NCI-H1694 treated with DMSO at 0.1 percent for 48 hours (cell line): ENCODE data around the gene BCL7A.

Experiments used
- DNase-seq: peaks from one replicate; lab custom pipeline; 2025; lab: John Stamatoyannopoulos, UW

BCL7A gene

DNA sequence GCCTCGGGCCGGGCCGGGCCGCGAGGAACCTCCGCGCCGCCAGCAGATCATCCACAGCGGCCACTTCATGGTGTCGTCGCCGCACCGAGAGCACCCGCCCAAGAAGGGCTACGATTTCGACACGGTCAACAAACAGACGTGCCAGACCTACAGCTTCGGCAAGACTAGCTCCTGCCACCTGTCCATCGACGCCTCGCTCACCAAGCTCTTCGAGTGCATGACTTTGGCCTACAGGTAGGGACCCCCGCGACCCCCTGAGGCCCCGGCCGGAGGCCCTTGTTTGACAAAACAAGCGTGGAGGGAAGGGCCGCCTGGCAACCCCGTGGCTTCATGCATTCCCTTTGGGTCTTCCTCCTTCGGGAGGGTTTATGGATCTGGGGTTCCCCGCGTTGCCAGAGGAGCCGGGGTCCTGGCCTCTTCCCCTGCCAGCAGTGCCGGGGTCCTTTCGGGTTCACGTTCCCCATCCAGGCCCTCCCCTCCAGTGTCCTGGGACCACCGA is 57.4 kb downstream of the BCL7A start:
- no peak for DNase-seq

DNA sequence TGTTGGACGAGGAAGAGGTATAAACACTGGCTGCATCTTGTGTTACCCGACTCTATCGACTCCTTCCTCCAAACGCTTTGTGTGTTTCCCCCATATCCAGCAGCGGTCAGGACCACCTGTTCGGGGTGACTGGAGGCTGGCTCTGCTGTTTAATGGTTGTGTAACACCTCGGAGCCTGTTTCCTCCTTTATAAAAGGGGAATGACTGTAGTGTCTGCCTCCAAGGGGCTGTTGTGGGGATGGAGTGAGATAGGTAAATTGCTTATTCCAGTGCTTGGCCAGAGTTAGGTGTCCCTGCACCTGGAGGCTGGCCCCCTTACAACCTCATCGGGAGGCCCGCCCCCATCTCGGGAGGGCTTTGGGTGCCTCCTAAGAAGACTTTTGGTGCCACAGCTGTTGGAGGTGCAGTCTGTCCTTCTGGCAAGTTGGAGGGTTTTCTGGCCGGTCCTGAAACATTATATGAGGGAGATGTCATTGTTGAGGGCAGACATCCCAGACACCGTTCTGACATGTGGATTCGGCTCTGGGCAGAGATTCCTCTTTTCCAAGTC is 57.9 kb downstream of the BCL7A start:
- no peak for DNase-seq

DNA sequence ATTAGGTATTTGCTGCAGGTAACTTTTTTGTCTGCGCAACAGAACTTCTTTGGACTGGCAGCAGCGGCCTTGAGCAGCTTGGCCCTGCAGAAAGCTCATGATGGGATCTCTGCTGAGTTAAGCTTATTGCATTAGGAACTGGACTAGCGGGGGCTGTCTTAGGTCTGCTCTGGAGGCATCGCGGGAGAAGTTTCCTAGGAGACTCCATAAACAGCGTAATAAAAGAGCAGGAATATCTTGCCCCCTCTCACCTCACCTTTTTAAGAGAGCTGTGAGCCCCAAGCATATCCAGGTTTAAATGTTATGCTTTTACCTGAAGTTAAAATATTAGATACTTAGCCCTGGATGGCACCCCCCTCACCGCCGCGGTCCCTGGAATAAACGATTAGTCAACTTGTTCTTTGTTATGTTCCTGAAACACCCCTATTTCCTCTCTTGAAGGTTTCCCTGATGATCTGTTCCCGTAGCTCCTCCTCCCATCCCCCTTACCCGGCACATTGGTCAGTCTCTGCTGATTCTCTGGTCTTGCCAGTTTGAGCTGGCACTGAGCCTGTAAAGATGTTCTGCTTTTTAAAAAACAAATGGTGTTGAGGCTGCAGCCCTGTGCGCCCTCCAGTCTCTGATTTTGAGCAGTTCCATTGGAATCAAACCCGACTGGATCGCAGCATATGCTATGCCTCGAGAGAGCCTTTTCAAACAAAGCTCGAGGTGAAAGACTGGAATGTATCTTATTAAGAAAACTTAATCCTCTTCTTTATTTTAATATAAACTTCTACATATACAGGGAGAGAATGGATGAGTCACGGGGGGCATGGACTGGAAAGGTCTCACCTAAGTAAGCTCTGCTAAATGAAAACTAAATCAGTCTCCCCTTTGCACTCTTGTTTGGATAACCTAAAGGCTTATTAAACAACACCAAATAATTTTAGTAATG is 58.7 kb downstream of the BCL7A start:
- DNase-seq = no peak

- no peak for DNase-seq
Observed at GRCh38 chr12:122081083-122081696, 59.5 kb downstream of the BCL7A start.

- no peak for DNase-seq
Observed at GRCh38 chr12:122081697-122082221, 60.1 kb downstream of the BCL7A start.

DNA sequence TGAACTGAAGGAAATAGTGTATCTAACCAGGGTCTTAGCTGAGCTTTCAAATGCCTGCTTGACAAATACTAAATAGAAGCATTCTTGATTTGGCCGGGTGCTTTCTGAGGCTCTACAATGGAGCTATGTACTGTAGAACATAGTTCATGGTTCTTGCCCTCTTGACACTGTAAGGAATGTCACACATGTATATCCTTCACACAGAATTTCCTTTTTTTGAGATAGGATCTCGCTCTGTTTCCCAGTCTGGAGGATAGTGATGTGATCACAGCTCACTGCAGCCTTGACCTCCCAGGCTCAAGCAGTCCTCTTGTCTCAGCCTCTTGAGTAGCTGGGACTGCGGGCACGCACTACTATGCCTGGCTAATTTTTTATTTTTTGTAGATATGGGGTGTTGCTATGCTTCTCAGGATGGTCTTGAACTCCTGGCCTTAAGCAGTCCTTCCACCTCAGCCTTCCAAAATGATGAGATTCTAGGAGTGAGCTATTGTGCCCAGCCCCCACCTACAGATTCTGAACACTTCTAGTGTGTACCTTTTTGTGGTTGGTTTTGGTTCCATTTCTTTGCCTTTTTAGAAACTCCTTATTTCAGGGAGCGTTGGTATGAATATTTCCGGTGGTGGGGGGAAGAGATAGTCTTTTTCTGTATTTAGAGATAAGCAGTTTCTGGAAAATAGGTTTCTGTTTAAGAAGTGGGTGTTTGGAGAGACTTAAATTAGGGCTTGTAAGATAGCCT is 61.1 kb downstream of the BCL7A start:
- no peak for DNase-seq

DNA sequence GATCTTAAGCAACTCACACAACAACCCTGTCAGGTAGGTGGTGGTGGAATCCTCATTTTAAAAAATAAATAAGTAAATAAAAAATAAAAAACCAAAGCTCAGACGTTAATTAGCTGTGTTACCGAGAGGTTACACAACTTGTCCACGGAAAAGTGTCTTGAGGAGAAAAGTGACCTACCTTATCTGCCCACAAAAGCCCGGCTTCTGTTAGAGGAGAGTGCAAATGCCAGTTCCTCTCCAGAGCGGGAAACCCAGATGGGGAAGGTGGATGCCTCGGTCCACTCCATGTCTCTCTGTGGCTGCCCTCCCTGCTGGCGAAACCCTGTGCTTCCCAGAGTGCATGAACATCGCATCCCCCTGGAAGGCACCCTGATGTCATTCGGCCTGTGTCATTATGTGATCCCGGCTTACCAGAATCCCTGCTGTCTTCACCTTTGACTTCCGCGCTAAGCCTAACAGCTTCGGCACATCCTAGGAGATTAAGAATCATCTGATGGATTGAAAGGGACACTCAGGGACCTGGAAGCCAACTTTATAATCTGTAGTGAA is 63.2 kb downstream of the BCL7A start:
- DNase-seq = no peak

DNA sequence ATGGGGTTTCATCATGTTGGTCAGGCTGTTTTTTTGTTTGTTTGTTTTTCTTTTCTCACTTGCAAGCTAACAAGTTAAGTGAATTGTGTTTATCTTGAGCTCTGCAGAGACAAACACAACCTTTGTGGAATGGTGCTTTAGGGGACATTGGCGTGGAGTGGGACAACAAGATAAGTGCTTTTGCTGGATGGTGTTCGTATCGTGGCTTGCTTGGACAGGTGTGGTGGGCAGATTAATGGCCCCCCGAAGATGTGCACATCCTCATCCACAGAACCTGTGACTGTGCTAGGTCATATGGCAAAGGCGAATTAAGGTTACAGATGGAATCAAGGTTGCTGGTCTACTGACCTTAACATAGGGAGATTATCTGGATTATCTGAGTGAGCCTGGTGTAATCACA is 63.9 kb downstream of the BCL7A start:
- DNase-seq = no peak

DNA sequence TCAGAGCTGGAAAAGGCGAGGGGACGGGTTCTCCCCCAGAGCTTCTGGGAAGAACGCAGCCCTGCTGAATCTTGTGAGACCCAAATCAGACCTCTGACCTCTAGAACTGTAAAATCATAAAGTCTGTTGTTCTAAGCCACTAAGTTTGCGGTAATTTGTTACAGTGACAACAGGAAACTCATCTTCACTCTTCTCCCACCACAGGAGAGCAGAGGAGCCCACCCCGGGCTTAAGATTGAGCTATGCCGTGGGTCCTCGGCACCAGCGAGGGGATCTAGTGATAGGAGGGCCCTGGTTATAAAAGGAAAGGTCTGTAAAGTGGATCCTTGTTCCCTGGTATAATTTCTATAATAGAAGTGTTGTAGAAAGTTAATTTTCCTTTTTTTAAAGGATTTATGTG is 64.4 kb downstream of the BCL7A start:
- no peak for DNase-seq

- no peak for DNase-seq
Observed at GRCh38 chr12:122086641-122087285, 65.1 kb downstream of the BCL7A start.

GRCh38 chr12:122087431-122088178 is 65.9 kb downstream of the BCL7A start:
- DNase-seq = no peak

DNA sequence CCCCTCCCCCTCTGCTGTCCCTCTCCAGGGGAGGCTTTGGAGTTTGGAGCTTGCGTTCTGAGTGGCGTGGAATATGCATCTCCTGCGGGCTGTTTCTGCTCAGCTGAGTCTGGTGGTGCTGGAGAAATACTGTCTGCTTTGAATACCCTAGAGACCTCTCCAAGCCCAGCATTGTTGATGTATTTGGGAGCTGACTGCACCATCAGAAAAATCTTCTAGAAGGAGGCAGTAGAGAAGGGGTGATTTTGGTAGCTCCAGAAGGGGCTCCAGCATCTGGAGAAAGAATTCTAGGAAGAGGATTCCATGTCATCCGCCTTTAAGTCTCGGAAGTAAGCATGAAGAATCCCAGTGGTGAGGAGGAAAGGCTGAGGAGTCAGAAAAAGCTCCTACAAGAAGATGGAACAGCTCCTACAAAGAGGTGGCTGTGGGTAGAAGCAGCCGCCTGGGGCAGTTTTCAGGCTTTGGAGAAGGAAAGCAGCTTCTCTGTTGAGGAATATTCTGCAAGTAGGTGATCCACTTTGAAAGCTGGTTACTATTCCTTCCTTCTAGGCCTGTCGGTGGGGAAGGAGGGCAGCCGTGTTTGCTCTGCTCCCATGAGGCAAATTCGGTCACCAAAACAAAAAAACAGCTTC is 66.6 kb downstream of the BCL7A start:
- DNase-seq = no peak

DNA sequence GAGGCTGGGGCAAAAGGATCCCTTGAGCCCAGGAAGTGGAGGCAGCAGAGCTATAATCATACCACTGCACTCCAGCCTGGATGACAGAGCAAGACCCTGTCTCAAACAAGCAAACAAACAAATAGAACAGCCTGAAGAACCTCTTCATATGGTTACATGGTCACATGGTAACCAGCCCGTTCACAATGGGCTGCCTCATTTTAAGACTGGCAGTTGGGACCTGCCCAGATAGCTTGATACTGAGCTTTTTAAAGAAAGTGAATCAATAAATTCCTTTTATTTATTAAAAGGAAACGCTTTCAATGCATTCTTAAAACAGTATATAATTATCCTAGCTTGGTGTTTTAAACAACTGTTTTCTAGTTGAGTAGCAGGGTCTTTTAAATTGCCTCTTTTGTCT is 67.4 kb downstream of the BCL7A start:
- DNase-seq = no peak

DNA sequence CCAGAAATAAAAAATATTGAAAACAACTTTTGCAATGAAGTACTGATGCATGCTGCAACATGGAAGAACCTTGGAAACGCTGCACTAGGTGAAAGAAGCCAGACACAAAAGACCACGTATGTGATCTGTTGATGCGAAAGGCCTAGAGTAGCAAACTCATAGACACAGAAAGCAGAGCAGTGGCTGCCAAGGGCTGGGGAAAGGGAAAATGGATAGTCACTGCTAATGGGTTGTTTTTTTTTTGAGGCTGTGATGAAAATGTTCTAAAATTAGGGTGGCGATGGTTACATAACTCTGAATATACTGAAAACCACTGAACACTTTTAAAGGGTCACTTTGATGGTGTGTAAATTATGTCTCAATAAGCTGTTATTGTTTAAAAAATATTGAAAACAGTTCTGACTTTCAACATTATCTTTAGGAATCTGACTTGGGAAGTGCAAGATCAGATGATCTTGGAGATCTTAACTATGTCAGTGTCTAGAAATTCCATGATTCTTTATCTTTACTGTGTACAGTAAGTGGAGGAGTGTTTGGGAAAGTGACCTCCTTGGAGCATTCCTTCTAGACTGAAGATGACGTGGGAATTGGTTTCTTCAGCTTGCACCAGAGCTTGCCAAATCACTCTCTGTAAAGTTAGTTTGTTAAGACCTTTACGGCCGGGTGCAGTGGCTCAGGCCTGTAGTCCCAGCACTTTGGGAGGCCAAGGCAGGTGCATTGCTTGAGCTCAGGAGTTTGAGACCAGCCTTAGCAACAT is 69.3 kb downstream of the BCL7A start:
- DNase-seq = no peak

GRCh38 chr12:122093098-122093883 is 71.6 kb downstream of the BCL7A start:
- no peak for DNase-seq

- DNase-seq = no peak
Observed at GRCh38 chr12:122094137-122094734, 72.6 kb downstream of the BCL7A start.

DNA sequence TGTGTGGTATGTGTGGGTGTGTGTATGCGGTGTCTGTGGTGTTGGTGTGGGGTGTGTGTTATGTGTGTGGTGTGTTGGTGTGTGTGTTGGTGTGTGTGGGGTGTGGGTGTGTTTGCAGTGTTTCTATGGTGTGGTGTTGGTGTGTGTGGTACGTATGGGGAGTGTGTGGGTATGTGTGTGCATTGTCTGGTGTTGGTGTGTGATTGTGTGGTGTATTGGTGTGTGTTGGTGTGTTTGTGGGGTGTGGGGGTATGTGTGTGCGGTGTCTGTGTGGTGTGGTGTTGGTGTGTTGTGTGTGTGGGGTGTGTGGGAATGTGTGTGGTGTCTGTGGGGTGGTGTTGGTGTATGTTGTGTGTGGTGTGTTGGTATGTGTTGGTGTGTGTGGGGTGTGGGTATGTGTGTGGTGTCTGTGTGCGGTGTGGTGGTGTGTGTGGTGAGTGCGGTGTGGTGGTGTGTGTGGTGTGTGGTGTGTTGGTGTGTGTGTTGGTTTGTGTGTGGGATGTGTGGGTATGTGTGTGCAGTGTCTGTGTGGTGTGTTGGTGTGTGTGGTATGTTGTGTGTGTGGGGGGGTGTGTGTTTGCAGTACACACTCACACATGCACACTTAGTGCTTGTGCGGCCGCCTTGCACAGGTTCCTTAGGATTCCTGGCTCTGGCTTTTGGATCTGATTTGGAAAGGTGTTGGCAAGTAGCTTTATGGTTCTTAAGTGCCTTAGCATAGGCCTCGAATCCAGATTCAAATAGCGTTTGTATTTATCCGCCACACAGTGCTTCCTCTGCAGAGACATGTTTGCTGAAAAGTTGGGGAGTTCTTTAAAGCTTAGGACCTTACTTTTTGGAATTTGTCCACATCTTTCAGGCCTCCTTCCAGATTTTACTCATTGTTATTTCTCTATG is 73.3 kb downstream of the BCL7A start:
- DNase-seq = no peak
